GM21717 (cell line): ENCODE data around the gene GRB10.
"Not testable (repeated sequence)": the region's sequence is repeated elsewhere in the genome, so short reads cannot be mapped to it uniquely, and the experiment has no call there.

Source experiments
- ATAC-seq: cut with Tn5 transposase; IDR thresholded peaks from one replicate; pipeline ENCODE4 v1.9.1; 2021; ENCODE audit warnings: mild to moderate bottlenecking, moderate library complexity; ENCODE audit not compliant: unreplicated experiment

The GRB10 gene

DNA sequence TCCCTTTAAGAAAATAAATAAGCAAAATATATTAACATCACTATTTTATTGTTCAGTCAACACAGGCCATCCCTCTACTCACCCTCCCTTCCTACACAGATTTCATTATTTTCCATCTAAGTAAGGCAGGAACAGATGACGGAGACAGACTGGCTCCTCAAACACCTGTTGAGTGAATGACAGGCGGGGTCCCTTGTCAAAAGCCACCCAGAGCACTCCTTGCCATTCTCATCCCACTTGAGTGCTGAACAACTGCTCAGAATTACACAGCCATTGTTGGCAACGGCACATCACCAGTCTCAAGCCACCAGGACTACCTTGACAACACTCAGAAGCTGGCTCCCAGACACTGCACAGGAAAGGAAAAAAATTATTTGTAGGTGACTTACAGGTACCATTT lies 3.3 kb downstream of the GRB10 start:
- no peak for ATAC-seq

DNA sequence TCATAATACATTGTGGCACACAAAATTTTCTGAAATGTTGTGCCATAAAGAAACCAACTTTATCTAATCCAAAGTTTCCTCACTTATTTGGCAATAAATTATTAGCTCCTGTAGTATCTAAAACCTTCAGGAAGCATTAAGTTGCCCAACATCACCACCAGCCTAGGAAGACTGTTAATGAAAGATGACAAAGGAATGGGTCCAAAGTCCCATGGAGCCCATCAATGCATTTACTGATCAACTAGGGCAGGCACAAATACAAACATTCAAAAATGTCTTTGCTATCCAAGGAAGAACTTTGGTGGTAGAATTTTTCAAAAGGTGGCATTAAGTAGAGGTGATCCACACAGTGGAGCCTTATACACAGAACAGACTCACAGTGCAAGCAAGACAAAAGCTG lies 4.5 kb downstream of the GRB10 start:
- no peak for ATAC-seq

DNA sequence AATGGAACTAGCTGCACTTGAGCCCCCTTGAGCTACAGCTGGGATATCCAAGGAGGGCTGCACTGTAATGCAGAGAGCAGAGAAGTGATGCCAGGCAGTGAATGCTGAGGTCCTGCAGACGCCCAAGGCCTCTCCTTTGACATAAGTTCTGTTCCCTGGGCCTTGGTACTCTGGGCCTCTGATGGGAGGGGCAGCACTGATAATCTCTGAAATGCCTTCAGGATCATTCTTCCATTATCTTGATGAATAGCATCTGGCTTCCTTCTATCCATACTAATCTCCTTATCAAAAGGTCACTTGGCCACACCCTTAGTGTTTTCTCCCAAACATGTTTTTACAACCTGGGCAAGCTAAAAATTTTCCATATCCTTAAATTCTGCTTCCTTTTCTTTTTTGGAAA lies 6.9 kb downstream of the GRB10 start:
- ATAC-seq = no peak

DNA sequence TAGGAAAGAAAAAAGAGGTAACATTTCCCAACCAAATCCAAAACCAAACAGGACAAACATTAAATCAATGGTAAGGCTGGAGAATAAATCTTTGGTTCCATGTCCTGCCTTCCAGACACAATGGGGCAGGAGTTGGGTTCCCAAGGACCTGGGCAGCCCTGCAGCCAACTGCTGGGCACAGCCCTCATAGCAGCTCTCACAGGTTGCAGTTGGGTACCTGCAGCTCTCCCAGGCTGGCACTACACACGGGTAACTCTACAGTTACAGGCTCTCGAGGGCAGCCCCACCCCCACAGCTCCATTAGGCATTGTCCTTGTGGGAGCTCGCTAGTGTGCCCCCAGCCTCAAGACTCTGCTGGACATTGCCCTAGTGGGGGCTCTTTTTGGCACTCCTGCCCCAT lies 7.5 kb downstream of the GRB10 start:
- ATAC-seq = no peak

DNA sequence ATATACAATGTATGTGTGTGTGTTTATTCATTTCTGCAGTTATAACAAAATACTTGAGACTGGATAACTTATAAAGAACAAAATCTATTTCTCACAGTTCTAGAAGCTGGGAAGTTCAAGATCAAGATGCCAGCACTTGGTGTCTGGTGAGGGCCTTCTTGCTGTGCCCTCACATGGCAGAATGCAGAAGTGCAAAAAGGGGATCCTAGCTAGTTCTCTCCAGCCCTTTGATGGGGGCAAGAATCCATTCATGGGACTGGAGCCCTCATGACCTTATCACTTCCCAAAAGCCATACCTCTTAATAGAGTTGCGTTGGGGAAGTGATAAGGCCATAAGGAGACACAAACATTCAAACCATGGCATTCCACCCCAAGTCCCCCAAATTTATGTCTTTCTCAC lies 8.4 kb downstream of the GRB10 start:
- no peak for ATAC-seq

DNA sequence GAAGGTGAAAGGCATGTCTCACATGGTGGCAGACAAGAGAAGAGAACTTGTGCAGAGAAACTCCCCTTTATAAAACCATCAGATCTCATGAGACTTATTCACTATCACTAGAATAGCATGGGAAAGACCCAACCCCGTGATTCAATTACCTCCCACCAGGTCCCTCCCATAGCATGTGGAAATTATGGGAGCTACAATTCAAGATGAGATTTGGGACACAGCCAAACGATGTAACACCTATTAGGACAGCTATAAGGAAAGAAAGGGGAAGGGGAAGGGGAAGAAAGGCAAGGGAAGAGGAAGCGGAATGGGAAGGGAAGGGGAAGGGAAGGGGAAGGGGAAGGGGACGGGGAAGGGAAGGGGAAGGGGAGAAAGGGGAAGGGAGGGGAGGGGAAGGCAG lies 9.6 kb downstream of the GRB10 start:
- ATAC-seq = not testable (repeated sequence)

DNA sequence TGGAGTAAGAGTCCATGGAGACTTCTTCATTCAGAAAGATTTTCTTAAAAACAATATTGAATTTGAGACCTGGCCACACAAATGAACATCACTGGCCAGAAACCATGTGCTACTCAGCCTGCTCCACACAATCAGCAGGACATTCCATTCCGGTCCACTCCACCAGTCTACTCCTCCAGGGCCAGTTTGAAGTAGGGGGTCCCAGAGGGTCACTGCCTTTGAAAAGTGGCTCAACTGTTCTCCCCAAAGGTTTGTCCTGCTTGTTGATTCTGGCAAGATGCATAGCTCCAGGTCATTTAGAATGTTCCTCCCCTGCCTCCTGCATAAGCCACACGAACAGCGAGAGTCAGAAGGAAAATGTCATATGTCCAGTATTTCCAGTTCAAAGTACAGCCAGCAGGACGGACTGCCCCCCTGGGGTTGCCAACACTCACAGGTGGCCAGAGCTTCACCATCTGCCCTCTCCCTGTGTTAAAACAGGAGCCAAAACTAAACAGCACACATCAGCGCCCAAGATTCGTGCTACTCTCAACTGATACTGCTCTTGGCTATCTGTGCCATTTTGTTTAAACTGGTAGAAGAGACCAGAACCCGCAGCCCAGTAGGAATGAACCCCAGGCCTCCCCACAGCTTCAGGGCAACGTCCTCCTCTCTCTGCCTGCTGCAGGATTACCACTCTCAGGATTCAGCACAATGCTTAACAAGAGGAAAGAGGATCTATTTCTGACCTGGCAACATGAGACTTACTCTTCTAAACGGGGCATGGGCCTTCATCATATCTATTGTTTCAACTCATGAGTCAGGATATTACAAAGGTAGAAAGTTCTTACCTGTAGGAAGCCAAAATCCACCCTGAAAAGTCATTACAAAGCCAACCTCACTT lies 11.3 kb downstream of the GRB10 start:
- ATAC-seq = no peak

DNA sequence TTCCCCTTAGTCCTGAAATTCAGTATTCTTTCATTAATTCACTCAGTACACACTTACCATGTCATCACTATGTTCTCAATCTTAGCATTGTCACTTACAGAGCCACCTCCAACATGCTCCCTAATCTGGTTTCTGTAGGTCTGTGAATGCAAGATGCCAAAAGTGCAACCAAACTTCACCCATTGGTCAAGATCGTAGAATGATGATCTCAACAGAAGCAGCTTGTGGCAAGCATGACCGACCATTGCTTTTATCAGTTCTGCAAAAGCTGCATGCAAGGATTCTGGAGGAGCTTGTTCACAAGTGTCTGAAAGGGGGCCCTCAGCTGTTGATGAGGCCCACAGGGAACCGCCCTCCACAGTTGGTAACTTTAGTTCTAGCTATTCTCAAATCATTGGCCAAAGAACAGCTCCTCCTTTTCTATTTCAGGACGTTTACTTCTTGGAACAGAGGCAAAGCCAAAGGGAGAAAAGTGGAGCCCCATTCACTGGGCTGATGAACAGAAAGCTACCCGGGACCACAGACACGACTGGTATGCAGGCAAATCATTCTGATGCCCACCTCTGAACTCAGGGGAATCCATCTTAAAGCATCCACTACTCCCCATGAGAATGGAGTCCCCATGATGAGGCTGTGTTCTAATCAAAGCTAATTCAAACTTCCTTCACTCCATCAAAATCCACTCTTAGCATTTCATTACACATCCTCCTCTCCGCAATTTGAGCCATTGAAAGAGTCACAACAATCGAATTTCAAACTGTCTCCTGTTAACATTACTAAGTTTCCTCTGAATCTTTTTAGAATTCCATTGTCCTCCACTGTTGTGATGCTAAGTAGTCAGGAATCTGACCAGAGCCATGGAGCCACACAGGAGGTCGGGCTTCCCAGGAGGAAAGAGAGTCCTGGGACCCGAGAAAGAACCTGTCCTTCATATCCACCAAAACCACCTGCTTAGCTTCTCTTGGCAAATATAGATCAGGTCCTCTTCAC lies 13.9 kb downstream of the GRB10 start:
- ATAC-seq = no peak

DNA sequence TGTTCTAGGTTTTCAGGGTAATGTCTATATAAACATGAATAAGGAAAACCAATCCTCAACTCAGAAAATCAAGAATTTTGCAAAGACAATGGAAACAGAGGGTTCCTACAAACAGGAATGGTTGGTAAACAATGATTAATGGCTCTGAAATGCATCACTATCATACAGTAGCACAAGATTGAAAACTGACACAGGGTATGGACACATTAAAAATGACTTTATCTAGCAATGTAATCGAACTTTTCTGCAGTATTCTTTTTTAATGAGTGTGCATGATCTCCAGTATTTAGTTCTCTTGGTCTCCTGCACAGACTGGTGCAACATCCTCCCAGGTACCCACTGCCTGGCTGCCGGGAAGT lies 15.9 kb downstream of the GRB10 start:
- no peak for ATAC-seq

DNA sequence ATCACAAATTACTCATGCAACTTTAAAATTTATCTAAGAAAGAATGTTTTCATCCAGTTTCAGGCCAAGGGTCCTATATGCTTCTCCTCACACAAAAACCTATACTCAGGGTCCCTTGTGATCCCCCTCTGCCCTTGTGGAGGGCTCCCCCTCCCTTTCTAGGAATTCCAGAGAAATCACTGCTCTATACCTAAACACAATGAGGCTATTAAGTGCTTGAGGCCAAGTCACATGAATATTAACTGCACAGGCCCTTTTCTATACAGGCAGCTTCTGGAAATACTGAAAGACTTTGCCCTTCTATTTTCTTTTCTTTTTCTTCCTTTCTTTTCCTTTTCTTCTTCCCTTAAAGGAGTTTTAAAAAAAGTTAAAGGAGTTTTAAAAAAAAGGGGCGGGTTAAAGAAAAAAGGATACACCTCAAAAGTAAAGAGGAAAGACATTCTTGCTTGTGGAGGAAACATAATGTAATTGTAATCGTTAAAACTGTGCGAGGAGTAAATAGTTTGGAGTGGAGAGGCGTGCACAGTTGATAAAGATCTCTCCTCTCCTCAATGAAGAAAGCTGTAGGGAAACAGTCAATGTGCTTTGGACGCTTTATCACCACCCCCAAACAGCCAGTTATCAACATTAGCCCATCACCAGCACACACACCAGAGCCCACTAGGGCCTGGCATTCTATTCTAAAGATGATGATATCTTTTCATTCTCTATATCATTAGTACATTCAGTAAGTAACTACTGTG lies 16.4 kb downstream of the GRB10 start:
- no peak for ATAC-seq

DNA sequence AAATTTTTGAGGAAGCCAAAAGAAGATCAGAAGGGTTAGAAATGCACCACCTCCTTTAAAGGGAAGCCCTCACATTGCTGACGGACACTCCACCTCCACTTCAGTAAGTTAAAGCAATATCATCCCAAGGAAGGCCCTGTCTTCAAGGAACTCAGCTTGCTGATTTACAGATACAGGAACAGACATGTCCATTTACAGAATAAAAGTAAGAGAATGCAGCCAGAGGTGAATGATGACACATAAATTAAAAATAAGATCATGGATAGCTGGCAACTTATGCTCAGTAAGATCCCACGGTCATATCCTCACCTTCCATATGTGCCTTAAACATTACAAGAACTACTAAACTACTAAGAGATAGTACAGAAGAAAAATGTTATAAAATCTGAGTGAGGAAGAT lies 20.4 kb downstream of the GRB10 start:
- ATAC-seq = no peak

DNA sequence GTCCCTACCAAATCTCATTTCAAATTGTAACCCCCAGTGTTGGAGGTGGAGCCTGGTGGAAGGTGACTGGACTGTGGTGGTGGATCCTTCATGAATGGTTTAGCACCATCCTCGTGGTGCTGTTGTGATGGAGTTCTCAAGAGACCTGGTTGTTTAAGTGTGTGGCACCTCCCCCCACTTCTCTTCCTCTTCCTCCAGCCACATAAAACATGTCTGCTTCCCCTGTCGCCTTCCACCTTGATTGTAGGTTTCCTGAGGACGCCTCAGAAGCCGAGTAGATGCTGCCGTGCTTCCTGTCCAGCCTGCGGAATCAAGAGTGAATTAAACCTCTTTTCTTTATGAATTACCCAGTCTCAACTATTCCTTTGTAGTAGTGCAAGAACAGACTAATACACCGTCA lies 21.0 kb downstream of the GRB10 start:
- ATAC-seq = no peak

DNA sequence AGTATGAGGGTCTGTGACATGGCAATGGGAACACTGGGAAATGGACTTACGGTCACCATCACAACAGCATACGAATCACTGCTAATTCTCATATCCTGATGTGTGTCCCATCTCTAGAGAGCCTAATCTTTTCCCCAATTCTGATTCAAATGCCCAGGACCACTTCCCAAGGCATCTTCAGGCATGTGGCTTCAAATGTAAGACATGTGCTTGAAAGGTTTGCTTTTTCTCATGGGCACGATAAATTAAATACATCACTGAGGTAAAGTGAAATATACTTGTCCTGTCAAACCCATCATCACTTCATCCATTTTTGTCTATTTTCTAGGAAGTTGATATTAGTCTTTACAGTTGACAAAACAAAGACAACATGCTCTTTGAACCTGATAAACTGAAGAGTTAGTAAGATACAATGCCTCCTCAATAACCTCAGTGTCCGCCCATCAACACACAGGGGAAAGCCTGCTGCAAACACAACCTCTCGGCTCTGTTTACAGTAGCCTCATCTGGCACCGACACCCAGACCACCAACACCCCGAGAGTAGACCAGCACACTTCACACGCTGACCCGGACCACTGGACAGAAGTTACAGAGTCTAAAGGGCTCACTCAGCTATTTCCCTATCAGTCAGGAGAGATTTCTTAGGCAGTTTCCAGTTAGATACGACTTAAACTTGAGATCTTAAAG lies 24.8 kb downstream of the GRB10 start:
- no peak for ATAC-seq

DNA sequence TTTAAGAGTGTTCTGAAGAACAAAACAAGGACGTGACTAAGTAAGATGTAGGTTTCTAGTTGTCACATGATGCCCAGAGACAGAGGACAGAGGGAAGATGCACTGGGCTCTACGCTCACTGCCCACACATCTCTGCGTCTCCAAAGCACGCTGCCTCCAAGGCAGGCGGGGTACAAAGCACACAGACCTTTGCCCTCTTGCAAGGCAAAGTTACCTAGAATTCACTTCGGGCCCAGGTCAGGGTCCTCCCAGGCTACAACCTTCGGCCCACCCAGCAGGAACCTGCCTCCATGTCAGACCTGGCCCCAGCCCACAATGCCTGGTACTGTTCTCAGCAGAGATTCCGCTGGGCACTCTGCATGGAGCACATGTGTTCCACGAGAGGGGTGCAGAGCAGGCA lies 26.5 kb downstream of the GRB10 start:
- ATAC-seq = no peak

DNA sequence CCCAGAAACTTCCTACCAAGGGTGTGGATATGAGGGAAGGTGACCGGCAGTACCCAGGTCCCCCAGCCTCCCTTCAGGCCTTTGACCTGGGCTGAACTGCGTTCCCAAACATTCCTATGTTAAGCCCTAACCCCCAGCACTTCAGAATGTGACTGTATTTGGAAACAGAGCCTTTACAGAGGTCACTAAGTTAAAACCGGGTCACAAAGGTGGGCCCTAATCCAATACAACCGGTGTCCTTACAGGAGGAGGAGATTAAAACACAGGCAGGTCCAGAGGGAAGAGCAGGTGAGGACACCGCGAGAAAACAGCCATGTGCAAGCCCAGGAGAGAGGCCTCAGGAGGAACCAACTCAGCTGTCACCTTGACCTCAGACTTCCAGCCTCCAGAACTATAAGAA lies 28.0 kb downstream of the GRB10 start:
- no peak for ATAC-seq

DNA sequence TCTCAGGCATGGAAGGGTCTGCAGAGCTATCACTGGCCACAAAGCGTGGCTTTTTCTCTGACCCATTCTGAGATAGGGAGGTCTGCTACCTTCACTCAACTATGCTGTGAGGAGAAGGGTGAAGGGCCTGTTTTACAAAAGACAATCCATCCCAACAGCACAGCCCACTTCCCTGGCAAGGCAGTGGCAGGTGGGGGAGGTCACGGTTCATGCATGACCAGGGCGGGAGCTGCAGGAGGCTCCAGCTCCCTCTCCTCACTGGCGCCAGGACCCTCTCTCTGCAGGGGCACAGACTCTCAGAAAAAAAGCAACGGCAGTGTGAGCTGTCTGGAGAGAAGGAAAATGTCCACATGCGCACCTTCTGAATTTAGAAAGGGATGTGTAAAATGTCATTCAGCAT lies 28.5 kb downstream of the GRB10 start:
- no peak for ATAC-seq

DNA sequence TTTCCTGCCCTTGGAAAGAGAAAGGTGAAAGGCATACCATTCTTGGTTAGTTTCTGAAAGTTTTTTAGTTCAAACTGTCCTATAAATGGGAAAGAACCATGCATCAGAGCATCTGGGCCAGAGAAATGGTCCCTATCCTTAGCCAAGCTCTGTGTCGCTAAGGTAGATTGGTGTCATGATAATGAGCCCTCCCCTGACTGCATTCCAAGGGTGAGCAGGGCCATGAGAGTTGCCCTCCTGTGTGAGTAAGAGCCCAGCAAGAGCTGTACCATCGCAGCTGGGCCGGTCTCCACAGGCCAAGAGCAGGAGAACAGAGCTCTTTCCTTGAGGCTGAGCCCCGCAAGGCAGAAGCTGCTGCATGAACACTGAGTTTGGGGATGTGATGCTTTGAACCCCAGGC lies 30.3 kb downstream of the GRB10 start:
- ATAC-seq = no peak

DNA sequence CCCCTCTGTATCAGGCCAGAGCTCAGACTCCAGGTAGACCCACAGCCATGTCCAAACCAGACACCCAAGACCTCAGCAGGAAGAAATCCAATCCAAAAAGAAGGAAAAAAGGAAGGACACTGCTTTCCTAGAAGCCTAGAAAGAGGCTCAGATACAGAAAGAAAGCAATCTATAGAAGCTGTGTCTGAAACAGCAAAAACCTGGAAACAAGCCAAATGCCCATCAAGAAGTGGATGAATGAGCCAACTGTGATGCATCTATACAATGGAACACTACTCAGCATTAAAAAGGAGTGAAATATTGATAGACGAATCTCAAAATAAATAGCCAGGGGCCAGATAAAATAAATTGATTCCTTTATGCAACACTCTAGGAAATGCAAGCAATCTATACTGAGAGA lies 31.6 kb downstream of the GRB10 start:
- no peak for ATAC-seq

DNA sequence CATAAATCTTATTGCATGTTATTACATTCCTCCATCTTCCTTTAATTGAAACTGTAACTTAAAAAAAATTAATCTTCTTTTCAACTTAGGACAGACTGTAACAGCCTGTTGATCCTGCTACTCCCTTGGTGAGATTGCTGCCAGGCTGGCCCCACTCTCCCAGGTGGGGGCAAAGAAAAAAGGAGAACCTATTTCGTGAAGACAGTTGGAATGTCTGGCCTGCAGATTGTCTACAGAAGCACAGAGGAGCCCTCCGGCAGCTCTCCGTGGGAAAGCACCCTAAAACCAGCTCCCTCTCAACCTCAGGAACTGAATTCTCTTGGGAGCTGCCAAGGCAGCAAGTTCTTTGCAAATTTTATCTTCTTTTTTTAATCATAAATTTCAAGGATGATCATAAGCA lies 32.8 kb downstream of the GRB10 start:
- no peak for ATAC-seq

DNA sequence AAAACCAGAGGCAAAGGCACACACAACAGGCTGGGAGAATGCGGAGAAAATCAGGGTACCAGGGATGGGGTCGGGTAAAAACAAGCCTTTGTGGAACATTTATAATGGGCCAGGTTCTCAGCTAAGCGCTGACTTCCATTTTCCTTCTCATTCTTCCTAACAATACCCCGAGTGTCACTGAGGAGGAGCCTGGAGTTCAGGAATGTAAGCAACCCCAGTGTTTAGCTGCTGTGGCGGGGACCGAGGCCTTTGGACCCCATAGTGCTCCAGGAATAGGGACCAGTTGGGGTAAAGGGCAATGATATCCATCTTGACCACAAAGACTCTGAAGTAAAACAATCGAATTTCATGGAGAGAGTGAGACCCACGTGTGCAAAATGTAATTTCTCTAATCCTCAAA lies 34.2 kb downstream of the GRB10 start:
- ATAC-seq = no peak

DNA sequence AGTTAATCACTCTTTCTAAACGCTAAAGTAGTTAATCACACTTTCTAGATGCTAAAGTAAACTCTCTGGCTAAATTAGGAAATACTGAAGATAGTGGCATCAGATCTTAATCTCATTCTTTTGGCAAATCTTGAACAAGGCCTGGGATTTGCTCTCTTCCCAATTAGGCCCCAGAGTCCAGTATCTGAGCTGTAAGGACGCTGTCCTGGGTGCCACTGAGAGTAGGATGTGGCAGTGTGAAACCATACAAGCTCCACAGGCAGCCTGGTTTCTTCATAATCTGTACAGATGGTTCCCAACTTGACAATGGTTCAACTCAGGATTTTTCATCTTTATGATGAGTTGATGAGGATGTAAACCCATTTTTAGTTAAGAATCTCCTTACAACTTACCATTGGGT lies 36.9 kb downstream of the GRB10 start:
- ATAC-seq = no peak
